DMS53 treated with DMSO at 0.1 percent for 48 hours (cell line): Measurements from ENCODE around the gene SKA3.

ENCODE experiments used
- DNase-seq: peaks from one replicate; lab custom pipeline; 2025; ENCODE audit not compliant: unreplicated experiment; lab: John Stamatoyannopoulos, UW

SKA3 gene

GRCh38 chr13:21117104-21117809 is 59.1 kb downstream of the SKA3 start:
- DNase-seq, result no peak

- DNase-seq, result no peak
Observed at GRCh38 chr13:21116141-21116540, 60.2 kb downstream of the SKA3 start.

- DNase-seq, result no peak
Observed at GRCh38 chr13:21115231-21115630, 61.1 kb downstream of the SKA3 start.

- DNase-seq, result no peak
Observed at GRCh38 chr13:21111546-21111945, 64.8 kb downstream of the SKA3 start.

GRCh38 chr13:21109168-21109567 is 67.2 kb downstream of the SKA3 start:
- DNase-seq, result no peak

- DNase-seq, result no peak
Observed at GRCh38 chr13:21106089-21106488, 70.3 kb downstream of the SKA3 start.

GRCh38 chr13:21104199-21105019 is 71.9 kb downstream of the SKA3 start:
- no peak for DNase-seq
